ENCODE data around the gene FGD3.

DNA sequence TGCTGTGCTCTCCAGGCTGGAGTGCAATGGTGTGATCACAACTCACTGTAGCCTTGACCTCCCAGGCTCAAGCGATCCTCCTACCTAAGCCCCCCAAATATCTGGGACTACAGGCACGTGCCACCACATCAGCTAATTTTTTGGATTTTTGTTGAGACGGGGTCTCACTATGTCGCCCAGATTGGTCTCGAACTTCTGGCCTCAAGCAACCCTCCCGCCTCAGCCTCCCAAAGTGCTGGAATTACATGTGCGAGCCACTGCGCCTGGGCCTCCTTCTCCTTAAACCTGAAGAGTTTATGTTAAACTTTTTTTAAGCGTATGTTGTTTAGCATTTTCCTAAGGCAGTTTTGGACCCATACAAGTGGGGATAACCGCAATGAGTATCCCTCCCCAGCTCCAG, 80.4 kb downstream of the FGD3 start:
- TF ChIP-seq, protein P1, sequence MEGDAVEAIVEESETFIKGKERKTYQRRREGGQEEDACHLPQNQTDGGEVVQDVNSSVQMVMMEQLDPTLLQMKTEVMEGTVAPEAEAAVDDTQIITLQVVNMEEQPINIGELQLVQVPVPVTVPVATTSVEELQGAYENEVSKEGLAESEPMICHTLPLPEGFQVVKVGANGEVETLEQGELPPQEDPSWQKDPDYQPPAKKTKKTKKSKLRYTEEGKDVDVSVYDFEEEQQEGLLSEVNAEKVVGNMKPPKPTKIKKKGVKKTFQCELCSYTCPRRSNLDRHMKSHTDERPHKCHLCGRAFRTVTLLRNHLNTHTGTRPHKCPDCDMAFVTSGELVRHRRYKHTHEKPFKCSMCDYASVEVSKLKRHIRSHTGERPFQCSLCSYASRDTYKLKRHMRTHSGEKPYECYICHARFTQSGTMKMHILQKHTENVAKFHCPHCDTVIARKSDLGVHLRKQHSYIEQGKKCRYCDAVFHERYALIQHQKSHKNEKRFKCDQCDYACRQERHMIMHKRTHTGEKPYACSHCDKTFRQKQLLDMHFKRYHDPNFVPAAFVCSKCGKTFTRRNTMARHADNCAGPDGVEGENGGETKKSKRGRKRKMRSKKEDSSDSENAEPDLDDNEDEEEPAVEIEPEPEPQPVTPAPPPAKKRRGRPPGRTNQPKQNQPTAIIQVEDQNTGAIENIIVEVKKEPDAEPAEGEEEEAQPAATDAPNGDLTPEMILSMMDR (IDR thresholded peaks at IDR 0.05) = no peak
- TF ChIP-seq POLR2A (IDR thresholded peaks at IDR 0.05) (no peak), EP300 (IDR thresholded peaks at IDR 0.05) (no peak), POLR2AphosphoS5 (IDR thresholded peaks at IDR 0.05) (no peak)

Data from upper lobe of left lung (tissue), 4 donors.